Stimulated activated CD4-positive, alpha-beta T cell treated with anti-CD3 and anti-CD28 coated beads, TNF-alpha, amount 100 ng/mL, for 4 hours (primary cell): ENCODE measurements around the gene SLC23A1.

ENCODE experiments used
- DNase-seq, 3 experiments: peaks; one replicate each; pipeline ENCODE4 v3.0.0-alpha.2; 2020; ENCODE audit warnings: low read depth in 3 of 3

Gene SLC23A1

GRCh38 chr5:139407517-139407916, 24.4 kb upstream of the SLC23A1 start:
- DNase-seq, result no peak

GRCh38 chr5:139406963-139407362, 23.9 kb upstream of the SLC23A1 start:
- DNase-seq, result no peak

GRCh38 chr5:139404484-139404840, 21.4 kb upstream of the SLC23A1 start:
- no peak for DNase-seq

- peak; percentile 93 to 97 (median 96) for DNase-seq
These were observed 20.8 kb upstream of the SLC23A1 start, which contains the start of gene SPATA24 for GRCh38 chr5:139403787-139404483. TSS of gene SPATA24 (minus strand) at chr5:139404089. CDS start at chr5:139404060, 29 bp downstream.

GRCh38 chr5:139403418-139403786, 20.3 kb upstream of the SLC23A1 start:
- no peak for DNase-seq

GRCh38 chr5:139402561-139403158, 19.6 kb upstream of the SLC23A1 start:
- DNase-seq, result no peak

GRCh38 chr5:139401546-139401945, 18.4 kb upstream of the SLC23A1 start:
- DNase-seq, result no peak

- no peak for DNase-seq
These were observed 16.5 kb upstream of the SLC23A1 start for GRCh38 chr5:139399501-139400121.

GRCh38 chr5:139397921-139398320, 14.8 kb upstream of the SLC23A1 start:
- no peak for DNase-seq

- DNase-seq, result no peak
These were observed 13.6 kb upstream of the SLC23A1 start for GRCh38 chr5:139396691-139397090.

GRCh38 chr5:139395844-139396640, 12.9 kb upstream of the SLC23A1 start:
- no peak for DNase-seq

- DNase-seq, result no peak
These were observed 11.8 kb upstream of the SLC23A1 start, which contains the start of gene PROB1 for GRCh38 chr5:139394654-139395566. TSS of gene PROB1 (minus strand) at chr5:139395104. CDS start at chr5:139395081, 23 bp downstream.

- no peak for DNase-seq
These were observed 11.1 kb upstream of the SLC23A1 start for GRCh38 chr5:139394123-139394653.

GRCh38 chr5:139393497-139394122, 10.5 kb upstream of the SLC23A1 start:
- DNase-seq, result no peak

- peak; percentile 43 to 57 (median 54) for DNase-seq
These were observed 9.8 kb upstream of the SLC23A1 start for GRCh38 chr5:139392678-139393496.

GRCh38 chr5:139392324-139392677, 9.2 kb upstream of the SLC23A1 start:
- no peak for DNase-seq

GRCh38 chr5:139391570-139392323, 8.7 kb upstream of the SLC23A1 start:
- no peak for DNase-seq

GRCh38 chr5:139390639-139391569, 7.8 kb upstream of the SLC23A1 start:
- no peak for DNase-seq
